TTC549 (cell line): Measurements from ENCODE around the gene SRRM3.
"Not testable (repeated sequence)": the region's sequence is repeated elsewhere in the genome, so short reads cannot be mapped to it uniquely, and the experiment has no call there.

Experiments used
- FAIRE-seq: peaks from 2 replicates; lab custom pipeline; 2012; peaks lifted over from hg19 to GRCh38; lab: Jason Lieb, UNC

SRRM3 gene

GRCh38 chr7:76315364-76315763, 113.7 kb downstream of the SRRM3 start:
- FAIRE-seq = no peak

DNA sequence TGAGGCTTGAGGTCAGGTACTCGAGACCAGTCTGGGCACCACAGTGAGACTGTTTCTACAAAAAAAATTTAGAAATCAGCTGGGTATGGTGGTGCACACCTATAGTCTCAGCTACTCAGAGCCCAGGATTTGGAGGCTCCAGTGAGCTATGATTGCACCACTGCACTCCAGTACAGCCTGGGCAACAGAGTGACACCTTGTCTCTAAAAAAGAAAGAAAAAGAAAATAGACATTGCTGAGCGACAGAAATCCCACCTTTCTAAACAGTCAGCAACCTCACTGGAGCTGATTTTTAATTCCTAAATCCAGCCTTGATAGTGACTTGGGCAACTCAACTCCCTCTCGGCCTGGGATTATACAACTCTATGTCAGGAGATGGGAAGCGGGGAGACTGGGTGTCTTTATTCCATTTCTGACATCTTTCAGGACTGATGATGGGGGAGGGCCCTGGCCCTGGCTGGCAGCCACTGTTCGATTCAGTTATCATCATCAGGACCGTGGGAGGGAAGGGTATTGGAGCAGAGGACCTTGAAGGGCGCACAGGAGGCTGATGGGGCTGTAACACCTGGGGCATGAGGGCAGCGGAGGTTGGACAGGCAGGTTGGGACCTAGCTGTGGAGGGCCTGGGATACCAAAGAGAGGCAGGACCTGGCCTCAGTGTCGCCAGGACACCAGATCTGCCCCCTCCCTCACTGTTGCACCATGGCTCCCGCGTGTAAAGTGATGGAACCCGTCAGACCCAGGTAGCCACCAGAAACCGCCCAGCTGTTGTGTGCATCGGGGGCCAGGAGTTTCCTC, 115.5 kb downstream of the SRRM3 start:
- FAIRE-seq = no peak

DNA sequence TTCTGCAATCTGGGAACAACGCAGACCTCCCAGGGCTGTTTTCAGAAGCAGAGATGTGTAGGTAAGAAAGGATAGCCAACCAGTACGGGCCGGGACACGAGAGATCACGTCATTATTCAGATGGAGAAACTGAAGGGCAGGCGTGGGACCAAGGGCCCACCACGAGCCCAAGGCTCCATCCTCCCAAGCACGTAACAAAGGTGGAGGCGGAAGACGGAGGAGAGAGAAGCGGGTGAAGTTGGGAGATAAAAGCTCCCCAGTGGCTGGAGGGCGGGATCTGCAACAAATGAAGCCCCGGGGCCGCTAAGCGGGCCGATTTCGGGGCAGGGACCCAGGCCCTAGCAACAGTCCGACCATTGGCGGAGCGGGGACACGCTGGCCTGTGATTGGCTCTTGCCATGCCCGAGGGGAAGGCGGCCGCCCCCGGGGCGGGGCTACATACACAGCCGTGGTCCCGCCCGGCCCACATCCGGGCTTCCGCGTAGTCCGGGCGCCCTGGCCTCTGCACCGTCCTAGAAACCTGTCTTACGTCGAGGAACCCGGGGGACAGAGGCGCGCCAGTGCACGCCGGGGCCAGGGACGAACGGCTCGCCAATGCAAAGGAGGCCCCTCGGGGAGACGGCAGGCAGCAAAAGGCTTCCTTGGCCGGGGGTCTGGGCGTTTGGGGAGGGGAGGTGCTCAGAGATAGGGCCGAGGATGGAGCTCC, 116.2 kb downstream of the SRRM3 start:
- FAIRE-seq = peak; percentile 62

DNA sequence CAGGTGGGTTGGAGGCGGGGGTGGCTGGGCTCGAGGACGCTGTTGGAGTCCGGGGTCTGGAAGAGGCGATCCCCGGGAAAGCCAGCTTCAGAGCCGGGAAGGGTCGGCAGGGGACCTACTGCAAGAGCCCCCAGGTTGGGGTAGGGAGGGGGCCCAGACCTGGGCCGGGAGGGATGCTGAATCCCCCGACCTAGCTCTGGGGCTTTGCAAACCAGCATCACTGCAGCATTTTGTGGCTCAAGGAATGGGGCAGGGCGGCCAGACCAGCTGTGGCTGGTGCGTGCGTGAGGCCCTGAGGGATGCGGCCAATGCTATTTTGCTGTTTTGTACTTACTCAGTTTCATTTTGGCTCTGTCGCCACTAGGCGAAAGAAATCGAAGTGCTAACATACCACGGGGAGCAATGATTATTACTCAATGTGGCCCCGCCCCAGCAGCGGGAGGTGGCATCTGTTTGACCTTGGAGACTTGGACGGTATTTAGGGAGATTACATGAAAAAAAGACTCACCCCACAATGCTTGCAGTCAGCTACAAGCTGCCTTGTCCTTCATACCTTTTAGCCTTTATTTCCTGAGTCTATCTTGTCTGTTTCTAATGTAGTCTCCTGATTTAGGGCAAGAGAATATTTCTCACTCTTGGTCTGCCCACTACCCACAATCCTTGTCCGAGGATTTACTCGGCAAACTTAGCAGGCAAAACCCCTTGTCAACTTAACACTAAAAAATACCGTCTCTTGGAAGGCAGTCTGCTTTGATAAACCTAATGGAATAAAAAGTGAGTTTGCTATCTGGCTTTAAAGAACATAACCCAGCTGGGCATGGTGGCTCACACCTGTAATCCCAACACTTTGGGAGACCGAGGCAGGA, 117.0 kb downstream of the SRRM3 start:
- no peak for FAIRE-seq

DNA sequence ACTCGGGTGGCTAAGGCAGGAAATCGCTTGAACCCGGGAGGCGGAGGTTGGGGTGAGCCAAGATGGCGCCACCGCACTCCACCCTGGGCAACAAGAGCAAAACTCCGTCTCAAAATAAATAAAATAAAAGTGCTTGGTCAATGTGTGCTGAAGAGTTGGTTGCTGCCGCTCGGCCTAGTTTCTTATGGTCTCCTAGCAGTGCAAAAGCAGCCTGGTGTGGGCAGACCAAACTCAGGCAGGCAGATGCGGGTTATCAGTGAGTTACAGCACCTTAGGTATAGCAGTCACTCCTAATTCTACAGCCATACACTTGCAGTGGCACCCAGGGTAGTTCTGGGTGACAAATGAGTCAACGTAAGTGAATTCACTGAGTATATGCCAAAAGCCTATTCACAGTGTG, 123.4 kb downstream of the SRRM3 start:
- FAIRE-seq = no peak

DNA sequence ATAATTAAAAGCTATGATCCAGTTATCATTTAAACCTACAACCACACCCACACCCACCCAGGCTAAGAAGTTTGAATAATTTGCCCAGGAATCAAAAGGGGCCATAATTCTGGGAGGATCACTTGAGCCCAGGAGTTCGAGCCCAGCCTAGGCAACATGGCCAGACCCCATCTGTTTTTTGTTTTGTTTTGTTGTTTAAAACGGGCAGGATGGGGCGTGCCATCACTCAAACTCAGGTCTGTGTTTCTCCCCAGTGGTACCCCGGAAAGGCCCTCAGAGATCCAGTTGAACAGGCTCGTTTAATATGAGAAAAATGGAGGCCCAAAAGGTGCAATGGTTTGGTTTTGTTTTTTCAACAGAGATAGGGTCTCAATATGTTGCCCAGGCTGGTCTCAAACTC, 124.1 kb downstream of the SRRM3 start:
- FAIRE-seq = no peak

GRCh38 chr7:76326646-76327233, 125.0 kb downstream of the SRRM3 start:
- FAIRE-seq = no peak

DNA sequence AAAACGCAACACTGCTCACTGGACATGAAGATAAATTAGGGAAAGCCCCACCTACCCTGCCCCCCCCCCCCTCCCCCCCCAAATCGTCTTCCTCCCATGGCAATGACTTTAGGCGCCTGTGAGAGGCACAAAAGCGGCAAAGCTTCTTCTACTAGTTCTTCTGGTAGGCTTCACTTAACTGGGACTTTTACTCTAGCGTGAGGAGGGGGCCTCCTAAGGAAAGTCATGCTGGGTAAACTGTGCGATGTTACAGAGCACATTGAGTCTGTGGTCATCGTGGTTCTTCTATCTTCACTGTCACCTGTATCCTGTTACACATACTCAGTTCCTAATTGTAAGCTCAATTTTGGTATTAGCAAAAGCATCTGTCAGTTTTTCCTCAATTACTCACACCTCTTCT, 125.9 kb downstream of the SRRM3 start:
- FAIRE-seq = no peak

DNA sequence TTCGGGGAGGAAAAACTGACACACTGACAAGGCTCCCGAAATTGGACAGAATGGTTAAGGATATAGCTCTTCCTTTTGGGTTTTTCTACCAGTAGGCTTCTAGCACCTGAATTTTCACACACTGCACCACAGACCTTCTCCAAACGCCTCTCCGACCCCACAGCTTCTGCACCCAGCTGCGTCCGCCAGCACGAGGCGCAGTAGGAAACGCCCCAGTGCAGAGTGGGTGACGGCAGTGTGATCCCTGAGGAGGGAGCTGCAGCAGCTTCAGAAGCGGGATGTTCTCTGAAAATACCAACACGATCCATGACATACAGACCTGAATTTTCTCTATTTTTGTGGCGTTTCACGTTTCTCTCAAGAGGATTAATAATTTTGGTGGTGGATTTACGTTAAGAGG, 126.7 kb downstream of the SRRM3 start:
- FAIRE-seq = no peak

- no peak for FAIRE-seq
Measured at GRCh38 chr7:76329479-76329878, 127.8 kb downstream of the SRRM3 start.

DNA sequence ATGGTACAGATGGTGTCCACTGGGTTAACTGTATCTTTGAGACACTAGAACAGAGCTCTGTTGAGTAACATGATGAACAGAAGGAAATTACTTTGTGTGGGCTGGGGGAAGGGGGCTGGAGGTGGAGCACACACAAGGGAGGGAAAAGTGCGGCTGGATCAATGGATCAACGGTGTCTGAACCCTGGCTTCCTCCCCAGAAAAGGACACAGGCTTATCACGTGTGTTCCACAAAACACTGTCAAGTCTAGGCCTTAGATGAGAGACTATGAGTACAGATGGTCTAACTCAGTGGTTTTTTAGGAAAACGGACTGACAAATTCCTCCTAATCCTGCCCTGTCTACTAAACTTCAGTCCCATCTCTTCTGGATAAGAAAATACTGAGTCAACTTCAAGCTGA, 128.6 kb downstream of the SRRM3 start:
- FAIRE-seq = no peak

GRCh38 chr7:76330673-76331072, 129.0 kb downstream of the SRRM3 start:
- FAIRE-seq = no peak

DNA sequence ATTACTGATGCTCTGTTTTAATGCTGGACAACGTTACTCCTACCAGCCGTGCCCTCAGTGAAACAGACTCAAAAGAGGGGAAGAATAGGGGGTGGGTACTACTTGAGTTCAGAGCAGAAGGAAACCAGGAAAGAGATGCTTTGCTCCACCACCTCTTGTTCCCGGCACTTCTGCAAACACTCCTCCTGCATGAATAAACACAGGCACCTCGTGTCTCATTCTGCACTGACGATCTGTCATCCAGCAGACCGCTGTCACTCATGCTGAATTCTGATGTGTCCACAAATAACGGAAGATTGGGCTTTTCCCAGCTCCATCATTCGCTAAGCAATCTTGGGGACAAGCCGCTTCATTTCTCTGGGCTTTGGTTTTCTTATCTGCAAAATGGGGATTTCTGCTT, 130.4 kb downstream of the SRRM3 start:
- FAIRE-seq = no peak

DNA sequence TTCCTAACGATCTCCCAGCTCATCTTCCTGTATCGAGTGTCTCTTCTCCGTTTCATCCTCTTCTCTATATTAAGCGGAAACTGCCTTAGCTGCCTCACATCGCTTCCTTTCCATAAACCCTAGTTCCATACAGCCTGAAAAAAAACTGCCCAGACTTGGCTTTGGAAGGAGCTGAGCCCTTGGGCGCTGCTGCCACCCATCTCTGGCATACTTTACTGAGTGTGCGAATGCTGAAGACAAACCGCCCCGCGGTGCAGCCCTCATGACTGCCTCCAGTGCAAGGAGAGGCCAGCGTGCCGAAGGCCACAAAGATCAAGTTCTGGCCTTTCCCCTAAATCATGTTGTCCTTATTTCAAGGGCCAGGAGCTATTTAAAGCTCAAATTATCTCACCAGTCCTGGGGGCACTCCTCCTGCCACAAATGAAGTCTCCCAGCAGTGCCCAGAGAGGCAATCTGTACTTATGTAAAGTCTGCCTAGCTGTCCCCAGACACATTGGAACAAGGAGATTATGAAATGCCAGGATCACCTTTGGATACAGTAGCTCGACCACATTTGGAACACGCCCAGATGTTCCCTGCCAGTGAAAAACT, 131.9 kb downstream of the SRRM3 start:
- FAIRE-seq = no peak

DNA sequence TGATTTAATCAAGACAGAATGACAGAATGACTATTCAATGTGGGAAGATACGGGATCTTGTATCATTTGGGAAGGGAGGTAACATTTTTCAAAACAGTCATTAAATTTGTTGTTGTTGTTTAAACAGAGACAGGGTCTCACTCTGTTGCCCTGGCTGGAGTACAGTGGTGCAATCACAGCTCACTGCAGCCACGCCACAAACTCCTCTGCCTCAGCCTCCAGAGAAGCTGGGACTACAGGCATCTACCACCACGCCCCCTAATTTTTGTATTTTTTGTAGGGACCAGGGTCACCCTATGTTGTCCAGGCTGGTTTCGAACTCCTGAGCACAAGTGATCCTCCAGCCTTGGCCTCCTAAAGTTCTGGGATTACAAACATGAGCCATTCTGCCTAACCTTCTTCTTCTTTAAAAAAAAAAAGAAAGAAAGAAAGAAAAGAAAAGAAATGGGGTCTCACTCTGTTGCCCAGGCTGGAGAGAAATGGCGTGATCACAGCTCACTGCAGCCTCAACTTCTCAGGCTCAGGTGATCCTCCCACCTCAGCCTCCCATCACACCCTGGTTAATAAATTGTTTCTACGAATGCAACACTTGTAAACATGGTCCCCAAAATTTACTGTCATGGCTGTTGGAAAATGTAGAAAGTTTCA, 132.7 kb downstream of the SRRM3 start:
- no peak for FAIRE-seq

DNA sequence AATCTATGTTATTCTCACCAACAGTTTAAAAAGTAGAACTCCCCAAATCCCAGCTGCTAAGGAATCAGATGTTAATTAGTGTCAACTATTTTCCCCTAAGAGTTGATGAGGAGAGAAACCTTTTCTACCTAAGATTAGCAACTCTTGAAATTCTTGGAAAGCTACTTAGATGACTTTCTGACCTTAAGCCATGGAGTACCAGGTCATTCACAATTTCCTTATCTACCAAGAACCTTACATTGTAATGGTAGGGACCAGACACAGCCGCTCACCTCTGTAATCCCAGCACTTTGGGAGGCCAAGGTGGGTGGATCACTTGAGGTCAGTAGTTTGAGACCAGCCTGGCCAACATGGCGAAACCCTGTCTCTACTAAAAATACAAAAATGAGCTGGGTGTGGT, 133.7 kb downstream of the SRRM3 start:
- FAIRE-seq = not testable (repeated sequence)

DNA sequence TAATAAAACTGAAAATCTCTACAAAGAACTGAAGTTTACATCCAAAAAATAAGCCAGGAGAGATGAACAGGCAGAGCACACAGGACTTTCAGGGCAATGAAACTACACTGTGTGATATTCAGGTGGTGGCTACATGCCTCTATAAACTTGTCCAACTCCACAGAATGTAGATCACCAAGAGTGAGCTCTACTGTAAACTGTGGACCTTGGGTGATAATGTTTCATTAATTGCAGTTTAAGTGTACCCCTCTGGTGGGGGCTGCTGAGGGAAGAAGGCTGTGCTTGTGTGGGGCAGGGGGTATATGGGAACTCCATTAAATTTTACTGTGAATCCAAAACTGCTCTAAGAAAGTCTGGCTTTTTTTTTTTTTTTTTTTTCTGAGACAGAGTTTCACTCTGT, 134.4 kb downstream of the SRRM3 start:
- no peak for FAIRE-seq
